Activated CD4-positive, CD25-positive, alpha-beta regulatory T cell (primary cell): ENCODE data around the gene DCN.
A peak's percentile ranks its signal among the peaks of the same experiment; 100 is the strongest.

ENCODE experiments used
- DNase-seq, 4 experiments: peaks; one replicate each; lab custom pipeline; 2025; lab: John Stamatoyannopoulos, UW

The DCN gene

DNA sequence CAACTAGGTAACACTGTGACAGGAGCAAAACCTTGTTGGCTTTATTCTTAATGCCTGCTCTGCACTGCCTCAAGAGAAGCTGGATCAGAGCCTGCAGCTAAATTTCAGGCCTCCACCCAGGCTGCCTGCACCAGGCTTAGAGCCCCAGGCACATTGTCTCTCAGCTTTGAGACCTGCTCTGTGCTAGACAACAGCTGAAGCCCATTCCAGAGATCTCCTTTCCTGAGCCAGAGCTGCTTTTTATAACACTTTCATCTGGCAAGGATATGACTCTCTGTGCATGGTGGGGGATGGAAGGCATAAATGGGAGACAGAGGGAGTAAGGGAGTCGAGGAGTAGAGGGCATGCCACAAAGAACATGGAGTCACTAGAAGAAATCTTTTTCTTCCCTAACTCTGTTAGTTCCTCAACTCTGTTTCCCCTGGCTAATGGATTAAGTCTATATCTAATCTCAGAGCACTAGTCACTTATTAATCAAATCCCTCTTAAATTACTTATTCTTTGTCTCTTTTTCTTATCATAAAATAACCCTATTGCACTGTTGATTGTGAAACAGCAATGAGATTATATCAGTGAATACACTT is 44.2 kb downstream of the DCN start:
- no peak for DNase-seq

DNA sequence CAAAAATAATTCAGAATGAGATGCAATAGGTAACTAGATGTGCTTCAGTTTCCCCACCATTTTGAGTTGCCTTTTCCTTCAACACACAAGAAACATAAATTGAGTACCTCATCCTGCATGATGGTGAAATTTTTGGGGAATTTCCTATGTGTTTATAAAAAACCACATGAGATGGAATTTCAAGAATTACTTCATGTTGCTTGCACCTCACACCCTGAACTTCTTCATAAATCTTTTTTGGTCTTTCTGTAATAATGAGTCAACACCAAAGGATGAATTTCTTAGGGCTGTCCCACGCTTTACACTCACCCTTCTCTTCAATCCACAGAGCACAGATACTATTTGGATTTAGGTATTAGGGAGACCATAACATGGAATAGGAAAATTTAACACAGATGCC is 48.7 kb downstream of the DCN start:
- DNase-seq, result no peak

DNA sequence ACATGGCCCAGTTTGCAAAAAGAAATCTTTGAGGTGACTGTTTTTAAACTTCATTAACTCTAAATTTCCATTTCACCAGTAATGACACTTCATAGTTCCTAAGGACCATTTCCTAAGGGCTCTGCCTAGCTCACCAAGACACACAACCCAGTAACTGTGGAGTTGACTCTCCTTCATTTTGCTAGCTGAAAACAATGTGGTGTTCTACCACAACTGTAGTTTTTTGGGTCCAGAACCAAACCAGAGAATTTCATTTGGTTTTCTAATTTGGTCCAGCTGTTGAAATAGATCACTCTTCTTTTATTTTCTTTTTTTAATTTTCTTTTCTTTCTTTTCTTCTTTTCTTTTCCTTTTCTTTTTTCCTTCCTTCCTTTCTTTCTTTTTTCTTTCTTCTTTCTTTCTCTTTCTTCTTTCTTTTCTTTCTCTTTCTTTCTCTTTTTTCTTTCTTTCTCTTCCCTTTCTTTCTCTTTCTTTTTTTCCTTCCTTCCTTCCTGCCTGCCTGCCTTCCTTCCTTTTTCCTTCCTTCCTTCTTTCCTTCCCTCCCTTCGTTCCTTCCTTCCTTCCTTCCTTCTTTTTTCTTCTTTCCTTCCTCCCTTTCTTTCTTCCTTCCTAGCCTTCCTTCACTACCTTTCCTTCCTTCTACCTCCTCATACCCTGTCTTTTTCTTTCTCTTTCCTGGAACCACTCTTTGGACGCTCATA is 52.8 kb downstream of the DCN start:
- DNase-seq, result no peak

DNA sequence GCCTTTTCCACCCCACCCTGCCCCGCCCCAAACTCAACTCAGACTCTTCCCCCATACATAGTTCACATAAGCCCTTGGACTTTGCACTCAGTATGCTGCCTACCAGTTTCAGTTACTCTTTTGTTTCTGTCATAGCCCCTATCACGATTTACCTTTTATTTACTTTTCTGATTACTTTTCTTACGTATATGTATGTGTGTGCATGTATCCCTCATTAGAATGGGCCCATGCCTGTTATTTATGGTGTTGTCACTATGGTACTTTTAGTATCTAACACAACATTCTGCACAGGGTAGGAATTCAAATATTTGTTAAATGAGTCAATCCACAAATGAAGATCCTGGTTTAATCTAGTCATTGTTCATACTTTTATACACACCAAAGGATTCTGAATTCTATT is 54.9 kb downstream of the DCN start:
- DNase-seq, result no peak

DNA sequence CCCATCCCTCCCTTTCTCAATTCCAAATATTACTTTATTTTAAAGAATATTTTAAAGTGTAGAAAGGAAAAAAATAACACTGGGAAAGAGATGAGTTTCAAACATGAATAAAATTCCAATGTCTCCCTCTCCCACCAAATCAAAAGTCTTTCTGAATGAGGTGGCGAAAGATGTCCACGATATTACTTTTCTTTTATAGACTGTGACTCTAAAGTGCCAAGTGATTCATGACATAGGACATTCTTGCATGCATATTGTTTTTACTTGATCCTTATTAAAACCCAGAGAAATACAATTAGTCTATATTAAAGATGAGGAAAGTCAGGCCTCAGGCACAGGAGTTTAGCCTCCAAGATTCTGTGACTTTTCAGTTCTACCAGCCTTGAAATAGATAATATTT is 55.3 kb downstream of the DCN start:
- no peak for DNase-seq

DNA sequence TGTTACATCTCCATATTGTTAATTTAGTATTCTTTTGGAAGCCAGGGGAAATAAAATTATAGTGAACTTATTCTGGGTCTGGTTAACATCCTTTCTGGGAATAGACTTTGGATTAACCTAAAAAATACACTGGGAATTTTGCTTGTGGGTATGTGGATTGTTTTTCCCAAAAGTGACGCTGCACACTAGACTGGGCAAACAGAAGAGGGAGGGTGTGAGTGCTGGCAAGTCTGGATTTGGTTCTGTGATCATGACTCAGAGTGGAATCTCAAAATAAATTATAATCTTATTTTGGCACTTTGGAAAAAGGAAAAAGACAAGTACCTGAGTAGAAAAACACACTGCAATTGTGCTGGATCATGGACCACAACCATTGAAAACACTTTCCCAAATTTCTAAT is 56.1 kb downstream of the DCN start:
- DNase-seq, result no peak

DNA sequence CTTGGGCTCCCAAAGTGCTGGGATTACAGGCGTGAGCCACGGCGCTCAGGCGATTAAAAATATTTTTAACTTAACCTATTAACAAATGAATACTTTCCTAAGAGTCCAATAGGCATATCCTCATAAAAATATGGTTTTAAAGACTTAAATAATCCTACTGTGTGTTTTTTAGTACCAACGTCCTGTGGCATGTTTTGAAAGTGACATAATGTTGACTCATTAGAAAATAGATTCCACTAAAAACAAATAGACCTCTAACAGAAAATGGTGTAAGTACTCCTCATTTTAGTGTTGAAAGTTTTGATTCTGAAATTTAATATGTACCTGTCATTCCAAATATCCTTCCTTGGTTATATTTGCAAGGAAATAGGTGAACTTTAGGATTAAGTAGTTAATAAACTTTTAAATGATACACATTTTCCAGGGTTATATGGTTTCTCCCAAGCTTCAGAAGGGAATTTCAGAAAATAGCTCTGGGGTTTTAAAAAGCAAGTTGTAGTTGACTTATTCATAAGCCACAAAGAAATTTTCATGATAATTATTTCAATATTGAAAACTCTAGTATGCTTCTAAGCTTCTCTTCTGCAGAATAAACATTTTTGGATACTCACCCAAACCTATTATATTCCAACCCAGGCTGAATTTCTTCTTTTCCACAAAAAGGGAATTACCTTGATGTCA is 59.2 kb downstream of the DCN start:
- DNase-seq, result no peak

DNA sequence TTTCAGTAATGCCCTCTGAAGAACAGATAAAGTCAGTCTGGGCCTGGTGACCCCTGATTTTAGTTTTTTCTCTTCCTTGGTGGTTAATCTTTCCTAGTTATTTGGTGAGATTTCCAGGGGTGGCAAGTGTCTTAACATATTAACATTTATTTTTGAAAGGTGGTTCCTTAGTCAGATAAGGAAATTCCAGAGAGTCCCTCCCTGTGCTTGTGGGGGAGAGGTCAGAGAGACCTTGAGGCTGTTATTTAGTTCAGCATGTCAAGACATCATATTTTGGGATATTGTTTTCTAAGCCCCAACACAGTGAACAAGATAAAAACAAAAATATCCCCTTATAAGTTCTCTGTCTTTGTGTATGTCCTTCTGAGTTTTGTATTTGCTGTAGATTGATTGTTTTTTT is 61.8 kb downstream of the DCN start:
- no peak for DNase-seq

DNA sequence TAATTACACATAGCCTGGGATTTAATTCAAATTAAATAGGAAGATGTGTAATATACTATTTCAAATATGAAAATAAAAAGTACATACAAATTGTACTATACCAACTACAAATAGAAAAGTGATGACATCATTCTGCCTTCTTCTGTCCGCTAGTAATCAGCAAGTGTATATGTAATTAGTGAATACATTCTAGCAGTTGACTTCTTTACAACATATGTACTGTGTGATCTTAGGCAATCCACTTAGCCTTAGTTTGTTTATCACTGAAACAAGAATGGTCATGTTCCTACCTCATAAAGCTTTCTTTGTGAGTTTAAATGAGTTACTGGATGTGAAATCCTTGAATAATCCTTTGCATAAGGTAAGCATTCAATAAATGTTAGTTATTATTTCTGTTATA is 63.5 kb downstream of the DCN start:
- DNase-seq, result no peak

DNA sequence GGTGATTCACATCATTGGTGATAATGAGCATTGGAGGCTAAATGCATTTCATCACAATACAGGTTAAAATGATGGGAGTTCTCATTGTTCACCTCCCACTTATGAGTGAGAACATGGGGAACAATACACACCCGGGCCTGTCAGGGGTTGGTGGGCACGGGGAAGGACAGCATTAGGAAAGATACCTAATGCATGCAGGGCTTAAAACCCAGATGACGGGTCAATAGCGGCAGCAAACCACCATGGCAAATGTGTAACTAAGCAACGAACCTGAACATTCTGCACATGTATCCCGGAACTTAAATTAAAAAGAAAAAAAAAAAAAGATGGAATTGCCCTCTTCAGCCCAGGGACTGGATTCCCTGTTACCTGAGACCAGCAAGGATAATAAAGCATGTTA is 69.0 kb downstream of the DCN start:
- DNase-seq, result no peak

DNA sequence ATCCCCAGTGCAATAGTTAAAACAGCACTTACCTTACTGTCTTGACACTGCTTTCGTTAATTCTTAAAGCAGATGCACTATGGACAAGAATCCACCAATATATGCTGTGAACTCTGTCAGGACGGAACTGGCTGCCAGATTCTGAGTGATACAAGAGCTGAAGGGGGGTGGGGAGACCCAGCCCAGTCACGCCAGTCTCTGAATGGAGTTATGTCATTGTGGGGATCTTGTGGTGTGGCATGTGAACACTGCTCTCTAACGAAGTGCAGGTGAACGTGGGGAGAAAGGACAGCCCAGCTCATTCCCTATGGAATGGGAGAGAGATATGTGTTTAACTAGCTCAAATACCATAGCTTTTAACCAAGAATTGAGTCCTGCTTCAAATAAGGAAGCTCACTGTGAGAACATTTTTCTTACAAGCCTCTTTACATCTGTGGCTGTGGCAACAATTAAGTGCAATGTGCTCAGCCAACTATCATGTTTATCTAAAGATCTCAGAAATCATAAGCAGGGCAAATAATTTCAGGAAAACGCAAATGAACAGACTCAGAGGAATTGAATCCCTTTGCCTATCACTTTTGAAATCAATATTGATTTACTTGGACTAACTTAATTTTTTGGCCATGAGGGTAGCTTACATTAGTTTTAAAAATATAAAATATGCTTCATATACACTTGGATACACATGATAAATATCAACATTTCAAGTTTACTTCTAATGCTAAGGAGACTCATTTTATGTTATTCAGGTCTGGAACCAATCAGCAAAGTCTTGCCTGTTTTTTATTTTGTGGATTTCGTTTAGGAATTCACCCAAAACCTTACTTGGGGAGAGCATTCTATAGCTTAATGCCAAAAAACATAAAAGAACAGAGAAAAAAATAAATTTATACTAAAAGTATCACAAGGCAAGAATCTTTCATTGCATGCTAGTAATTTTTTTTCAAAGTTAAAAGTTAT is 71.0 kb downstream of the DCN start, which contains the start of gene LUM:
Gene LUM, minus strand, starts transcription at position 129 of the 960 bp plus-strand sequence. CDS start 2,515 bp downstream, outside the sequence.
- DNase-seq, result no peak

DNA sequence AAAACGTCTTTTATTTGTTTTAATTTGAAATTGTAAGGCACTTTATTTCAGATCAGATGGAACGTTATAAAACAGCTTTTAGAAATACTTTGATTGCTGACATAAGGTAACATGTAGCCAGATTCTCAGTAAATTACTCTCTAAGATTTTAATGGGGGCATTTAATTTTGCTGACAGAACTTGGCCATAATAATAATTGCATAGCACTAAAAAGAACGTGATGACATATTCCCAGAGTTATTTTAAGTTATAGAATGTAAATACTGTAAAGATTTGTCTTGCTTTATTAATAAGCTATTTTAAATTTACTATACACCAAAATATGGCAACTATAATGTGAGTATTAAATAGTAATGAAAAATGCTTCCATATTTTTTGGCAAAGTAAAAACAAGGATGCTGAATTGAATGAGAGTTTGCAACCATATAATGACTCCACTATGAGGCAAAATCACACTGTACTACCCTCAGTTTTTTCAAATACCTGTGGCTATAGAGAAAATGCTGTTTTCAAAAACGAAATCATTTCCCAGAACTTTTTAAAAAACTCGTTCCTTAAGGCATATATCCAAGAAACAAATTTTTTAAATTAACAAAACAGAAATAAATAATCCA is 72.2 kb downstream of the DCN start:
- DNase-seq, result no peak

DNA sequence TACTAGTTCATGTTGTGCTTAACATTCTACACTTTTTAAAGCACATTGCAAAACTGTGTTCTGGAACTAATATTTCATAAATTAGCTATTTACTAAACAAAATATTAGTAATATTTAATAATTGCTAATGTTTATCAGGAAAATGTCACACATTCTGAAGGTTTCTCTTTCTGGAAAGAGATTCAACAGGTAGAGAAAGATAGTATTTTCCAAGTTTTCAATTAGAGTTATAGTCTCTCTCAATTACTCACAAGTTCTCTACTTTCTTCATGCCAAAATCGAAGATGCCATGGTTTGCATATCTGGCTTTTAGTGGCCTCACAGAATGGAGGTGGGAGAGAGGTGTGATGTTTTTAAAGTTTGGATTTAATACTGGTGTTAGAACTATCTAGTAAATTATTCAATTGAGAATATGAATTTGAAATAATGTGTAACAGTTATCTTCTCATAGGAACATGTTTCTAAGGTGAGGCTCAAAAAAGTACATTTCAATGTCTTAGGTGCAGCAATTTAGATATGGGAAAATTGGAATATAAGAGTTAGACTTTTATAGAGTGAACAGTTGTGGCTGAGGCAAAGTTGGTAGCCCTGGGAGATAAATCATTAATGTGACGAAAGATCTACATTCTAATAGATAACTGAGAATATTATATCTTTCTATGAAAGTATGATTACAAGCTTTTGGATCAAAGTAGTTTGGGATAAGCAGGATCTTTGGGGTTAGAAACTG is 72.9 kb downstream of the DCN start:
- no peak for DNase-seq

DNA sequence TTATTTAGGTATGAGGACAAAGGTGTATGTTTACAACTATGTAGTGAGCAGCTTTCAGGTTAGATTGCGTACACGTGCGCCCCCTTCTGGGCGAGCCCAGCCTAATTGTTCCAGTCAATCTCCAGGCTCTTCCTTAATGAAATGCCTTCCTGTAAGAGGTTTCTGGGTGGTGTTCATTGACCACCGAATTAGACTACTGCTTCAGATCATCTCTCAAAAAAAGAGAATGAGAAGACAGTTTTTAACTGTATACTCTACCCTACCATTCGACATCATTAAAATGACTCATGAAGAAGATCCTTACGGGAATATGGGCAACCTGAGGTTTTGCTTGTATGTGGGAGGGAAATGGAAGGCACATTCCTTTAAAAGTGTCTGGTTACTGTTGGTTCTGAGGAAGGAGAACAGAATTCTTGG is 73.5 kb downstream of the DCN start:
- DNase-seq, result peak in 2 of 4 experiments; percentile 2 to 4

DNA sequence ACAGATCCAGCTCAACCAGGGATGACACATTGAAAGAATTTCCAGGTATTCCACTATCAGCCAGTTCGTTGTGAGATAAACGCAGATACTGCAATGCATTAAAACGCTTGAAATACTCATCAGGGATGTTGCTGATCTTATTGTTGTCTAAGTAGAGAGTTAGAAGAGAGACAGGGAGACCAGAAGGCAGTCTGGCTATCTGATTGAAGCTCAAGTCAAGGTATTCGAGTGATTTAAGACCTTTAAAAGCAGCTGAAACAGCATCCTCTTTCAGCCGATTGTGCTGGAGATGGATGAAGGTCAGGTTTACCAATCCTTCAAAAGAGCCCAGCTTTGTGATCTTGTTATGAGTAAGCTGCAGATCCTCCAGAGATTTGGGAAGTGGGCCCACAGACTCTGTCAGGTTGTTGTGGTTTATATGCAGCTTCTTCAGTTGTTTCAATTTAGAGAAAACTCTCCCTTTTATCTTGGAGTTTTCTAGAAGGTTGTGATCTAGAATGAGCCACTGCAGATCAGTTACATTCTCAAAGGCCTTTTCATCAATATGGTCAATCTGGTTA is 74.3 kb downstream of the DCN start:
- DNase-seq, result no peak

DNA sequence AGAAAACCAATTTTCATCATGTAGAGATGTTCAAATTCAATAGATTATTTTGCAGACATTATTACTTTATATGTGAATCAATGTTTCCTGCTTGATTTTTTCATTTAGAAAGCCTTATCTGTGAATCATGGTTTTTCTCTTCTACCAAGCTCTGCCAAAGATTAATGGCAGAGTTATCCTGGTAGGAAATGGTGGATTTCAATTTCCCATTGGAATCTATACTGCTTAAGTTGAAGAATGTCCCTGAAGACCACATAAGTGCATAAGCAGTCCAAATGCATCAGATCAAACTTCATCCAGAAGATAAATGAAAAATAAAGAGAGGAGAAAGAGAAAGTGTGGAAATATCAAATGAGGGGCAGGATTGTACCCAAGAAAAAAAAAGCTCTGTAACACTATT is 76.3 kb downstream of the DCN start:
- no peak for DNase-seq

DNA sequence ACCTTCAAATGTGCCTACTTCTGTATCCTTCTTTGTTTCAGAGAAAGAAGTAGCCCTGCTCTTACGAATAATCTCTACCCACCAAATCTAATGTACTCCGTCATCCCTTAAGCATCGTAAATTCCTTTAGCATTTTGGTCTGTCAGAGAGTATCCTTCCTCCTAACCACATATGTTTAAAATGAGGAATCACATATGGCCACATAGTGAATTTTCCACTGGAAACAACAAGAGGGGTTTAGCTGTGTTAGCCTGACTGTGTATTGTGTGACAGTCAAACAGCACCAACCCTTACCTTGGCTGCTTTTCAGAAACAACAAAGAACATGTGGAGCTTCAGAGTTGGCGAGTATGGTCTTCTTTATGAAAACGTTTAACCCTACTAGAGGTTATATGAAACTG is 76.8 kb downstream of the DCN start:
- DNase-seq, result no peak

DNA sequence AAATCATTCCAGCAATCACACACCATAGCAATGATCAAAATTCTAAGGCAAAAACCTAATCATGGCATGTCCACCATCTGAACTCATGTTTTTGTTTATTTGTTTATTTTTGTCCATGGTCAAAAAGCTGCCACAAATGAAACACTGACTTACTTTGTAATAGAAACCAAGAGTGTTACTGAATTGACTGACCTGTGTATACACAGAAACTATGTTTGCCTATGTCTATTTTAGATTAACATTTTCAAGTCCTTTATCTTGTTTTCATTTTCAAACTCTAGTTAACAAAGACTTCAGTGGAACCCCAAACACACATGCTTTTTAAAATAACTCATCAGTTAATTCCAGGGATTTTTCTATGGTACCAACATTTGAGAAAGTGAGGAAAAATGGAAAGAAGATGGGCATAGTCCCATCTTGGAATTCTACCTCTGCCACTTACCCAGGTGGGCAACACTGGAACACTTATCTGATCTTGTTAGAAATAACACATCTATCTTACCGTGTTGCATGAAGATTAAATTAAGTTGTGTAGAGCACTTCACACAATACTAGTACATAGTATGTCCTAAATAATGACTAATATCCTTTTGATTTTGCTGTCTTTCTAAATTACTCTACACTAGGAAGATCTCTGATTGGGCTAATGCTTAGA is 77.7 kb downstream of the DCN start:
- DNase-seq, result no peak

DNA sequence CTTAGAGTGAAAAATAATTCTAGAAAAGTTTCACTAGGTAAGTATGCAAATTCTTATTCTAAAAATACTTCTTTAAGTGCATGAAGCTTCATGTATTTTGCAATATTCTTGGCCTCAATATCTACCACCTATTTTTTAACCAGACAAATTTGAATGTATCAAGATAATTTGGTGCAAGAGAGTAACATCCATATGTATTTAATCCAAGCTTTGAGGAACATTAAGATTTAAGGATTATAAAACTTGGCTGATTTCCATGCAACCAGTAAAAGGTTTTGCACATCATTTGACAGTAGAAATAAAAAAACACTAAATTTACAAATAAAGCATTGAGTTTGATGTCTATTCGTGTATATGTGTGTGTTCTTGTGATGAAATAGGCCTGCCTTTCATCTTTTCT is 79.0 kb downstream of the DCN start:
- no peak for DNase-seq

DNA sequence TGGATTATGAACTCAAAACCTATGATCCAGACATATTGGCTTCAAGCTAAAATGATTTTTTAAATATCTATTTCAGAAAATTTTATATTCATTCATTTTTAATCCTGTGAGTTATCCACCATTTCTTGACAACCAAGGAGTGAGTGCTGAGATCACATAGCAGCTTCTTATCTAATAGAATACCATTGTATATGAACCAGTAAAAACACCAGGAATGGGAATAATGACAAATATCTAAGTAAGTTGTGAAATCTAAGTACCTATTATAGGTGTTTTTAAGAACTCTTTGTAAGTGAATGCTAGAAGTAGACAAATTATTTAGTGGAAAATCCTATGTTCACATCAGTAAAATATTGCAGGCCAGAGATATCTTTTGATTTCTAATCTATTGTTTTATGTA is 79.5 kb downstream of the DCN start:
- DNase-seq, result no peak
